Fibroblast of mammary gland (primary cell): ENCODE results near the gene GUCA1A.
"Not testable (repeated sequence)": the region's sequence is repeated elsewhere in the genome, so short reads cannot be mapped to it uniquely, and the experiment has no call there.

Experiments
- DNase-seq: peaks from one replicate; pipeline ENCODE4 v3.0.0-alpha.2; 2010; ENCODE audit warnings: low read depth
- H3K4me3 ChIP-seq: 2 replicates; pipeline ENCODE4 v1.5.1; 2011; ENCODE audit warnings: low read depth, mild to moderate bottlenecking, low read length, moderate library complexity; ENCODE audit not compliant: control insufficient read depth
- TF ChIP-seq, protein P1 (sequence below): conservative IDR thresholded peaks from 2 replicates; pipeline ENCODE4 v1.5.1; 2011; ENCODE audit warnings: low read depth, low read length, inconsistent platforms; ENCODE audit not compliant: control insufficient read depth, insufficient read depth

The GUCA1A gene

GRCh38 chr6:42162812-42163211, 10.4 kb upstream of the GUCA1A start:
- no peak for DNase-seq
- TF ChIP-seq, protein P1, sequence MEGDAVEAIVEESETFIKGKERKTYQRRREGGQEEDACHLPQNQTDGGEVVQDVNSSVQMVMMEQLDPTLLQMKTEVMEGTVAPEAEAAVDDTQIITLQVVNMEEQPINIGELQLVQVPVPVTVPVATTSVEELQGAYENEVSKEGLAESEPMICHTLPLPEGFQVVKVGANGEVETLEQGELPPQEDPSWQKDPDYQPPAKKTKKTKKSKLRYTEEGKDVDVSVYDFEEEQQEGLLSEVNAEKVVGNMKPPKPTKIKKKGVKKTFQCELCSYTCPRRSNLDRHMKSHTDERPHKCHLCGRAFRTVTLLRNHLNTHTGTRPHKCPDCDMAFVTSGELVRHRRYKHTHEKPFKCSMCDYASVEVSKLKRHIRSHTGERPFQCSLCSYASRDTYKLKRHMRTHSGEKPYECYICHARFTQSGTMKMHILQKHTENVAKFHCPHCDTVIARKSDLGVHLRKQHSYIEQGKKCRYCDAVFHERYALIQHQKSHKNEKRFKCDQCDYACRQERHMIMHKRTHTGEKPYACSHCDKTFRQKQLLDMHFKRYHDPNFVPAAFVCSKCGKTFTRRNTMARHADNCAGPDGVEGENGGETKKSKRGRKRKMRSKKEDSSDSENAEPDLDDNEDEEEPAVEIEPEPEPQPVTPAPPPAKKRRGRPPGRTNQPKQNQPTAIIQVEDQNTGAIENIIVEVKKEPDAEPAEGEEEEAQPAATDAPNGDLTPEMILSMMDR = no peak
- no peak overlapping the region for H3K4me3 ChIP-seq

DNA sequence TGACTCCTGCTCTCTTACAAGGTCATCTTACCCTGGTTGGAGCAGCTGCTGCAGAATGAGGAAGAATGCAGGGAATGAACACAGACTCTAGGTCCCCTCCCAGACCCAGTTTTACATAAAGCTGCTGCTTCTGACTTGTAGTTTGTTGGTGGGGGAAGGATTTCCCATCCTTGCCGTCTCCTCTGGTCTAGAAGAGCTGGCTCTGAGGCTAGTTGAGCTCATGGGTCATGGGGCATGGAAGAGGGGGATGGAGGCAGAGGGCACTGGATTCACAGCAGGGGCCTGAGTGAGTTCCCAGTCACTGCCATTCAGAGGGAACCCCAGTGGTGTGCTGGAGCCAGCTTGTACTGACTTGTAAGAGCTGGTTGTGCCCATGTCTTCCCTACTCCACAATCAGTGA, 9.2 kb upstream of the GUCA1A start:
- H3K4me3 ChIP-seq = no peak overlapping the region
- DNase-seq = no peak
- TF ChIP-seq, protein P1 = no peak

DNA sequence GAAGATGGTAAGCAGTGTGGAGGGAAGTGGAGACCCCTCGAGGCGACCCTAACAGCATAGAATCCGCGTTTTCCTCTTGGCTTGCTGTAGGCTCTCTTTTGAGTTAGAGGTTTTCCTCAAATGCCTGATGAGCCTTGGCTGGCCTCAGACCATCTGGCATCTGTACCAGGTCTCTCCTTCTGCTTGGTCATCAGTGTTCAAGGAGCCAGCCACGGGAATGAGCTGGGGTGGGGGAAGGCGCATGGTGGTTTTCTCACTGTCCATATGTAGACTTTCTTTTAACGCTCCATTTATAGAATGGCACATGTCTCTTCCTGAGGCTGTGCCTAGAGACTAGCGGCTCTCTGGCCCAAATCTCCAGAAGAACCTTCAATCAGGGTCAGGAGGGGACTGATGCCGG, 8.1 kb upstream of the GUCA1A start:
- DNase-seq = peak; percentile 54
- TF ChIP-seq, protein P1 = no peak
- H3K4me3 ChIP-seq = no peak overlapping the region

DNA sequence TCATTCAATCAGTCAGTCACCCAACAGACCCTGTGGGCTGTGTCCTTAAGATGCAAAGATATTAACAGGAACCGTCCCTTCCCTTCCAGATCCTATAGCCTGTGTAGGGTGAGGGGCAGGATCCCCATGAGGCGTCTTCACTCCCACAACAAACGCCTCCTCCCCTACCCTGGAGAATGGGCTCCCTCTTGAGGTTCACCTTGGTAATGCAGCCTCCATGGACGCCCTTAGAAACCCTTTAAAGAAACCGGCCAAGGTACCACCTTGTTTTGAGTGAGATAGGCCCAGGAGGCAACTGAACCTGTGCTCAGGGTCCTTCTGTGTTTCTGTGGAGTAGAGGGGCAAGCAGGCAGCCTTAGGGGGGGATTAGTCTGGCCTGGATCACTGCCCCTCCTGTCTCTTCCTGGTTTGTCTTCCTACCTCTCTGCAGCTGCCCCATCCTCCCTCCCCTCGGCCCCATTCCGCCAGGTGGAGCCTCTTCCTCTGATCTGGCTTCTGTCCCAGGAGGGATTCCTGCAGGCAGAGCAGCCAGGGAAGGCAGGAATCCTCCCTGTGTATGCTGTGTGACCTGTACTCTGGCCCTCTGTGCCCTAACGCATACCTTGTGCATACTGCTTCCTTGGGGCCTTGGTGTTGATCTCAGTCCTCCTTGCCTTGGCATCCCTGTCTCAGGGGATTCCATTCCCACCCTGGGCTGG, 6.6 kb upstream of the GUCA1A start:
- no peak overlapping the region for H3K4me3 ChIP-seq
- TF ChIP-seq, protein P1 = peak; percentile 95
- DNase-seq = peak; percentile 66

GRCh38 chr6:42168650-42169049, 4.5 kb upstream of the GUCA1A start:
- TF ChIP-seq, protein P1 = peak; percentile 4
- H3K4me3 ChIP-seq = no peak overlapping the region
- no peak for DNase-seq

- not testable (repeated sequence) for H3K4me3 ChIP-seq, DNase-seq
Observed at GRCh38 chr6:42169780-42170179, 3.4 kb upstream of the GUCA1A start.

DNA sequence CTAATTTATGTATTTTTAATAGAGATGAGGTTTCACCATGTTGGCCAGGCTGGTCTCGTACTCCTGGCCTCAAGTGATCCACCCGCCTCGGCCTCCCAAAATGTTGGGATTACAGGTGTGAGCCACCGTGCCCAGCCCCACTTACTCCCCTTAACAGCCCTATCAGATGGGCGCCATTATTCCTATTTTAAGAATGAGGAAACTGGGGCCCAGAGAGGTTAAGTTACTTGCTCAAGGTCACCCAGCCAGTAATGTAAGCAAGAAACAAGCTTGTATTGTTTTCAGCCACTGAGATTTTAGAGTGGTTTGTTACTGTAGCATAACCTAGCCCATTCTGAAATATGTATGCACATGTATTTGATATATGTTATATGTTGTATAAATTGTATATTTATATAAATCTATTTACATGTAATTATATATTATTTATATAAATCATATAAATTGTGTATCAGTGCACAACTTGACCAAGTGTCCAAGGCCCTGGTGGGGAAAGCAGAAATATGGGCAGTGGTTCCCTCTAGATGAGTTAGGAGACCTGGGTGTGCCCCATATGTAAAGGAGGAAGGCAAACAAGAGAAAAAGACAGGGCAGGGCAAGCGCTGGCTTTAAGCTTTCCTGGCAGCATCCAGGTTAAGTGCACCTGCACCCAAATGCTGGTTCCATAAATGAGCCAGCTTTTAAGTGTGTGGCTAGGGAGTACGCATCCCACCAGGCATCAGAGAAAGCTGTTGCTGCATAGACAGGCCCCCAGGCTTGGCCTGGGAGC, 1.2 kb upstream of the GUCA1A start:
- no peak for DNase-seq
- TF ChIP-seq, protein P1 = no peak
- no peak overlapping the region for H3K4me3 ChIP-seq
